Measurements from ENCODE around the gene SIM2.

The SIM2 gene

DNA sequence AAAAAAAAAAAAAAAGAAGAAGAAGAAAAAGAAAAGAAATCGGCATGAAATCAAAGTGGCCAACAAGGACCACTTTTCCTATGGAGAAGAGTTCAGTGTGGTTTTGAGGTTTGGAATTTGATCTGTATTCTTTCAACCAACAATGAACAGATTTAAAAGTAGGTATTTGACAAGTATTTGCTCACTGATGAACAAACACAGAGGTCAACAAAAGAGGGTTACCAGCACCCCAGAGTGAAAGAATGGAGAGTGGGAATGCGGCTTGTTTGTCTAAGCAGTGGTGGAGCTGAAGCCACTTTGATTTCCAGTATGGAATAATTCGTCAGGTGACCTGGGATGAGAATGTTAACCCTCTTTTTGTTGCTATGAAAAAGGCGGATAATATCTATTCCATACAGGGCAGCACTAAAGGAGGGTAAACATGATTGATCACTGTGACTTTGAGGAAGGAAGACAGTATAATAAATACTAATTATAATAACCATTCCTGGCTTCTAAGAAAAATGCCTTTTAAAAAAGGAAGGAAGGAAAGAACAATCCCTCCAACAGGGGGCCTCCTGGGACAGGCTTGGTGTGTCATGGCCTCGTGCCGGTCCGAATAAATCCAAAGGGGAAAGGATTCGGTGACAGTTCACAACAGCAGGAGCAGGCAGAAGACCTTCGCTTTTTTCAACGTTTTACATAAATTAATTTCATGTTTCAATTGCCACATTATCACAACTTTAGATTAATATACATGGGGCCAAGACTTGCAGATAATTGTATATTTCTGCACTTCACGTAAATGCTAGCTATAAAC, 37.2 kb upstream of the SIM2 start:
- no peak overlapping the region for H2AFZ ChIP-seq (ENCODE audit: low read depth, low read length)
- H3K27ac ChIP-seq (ENCODE audit: low read length), result no peak overlapping the region
- H3K9me3 ChIP-seq (ENCODE audit: insufficient read depth, low read length, severe bottlenecking), result no peaks in the 10 kb centered on the region
- ATAC-seq (ENCODE audit: insufficient read depth, low read depth) (no peak), DNase-seq (no peak)
- no peaks in the 10 kb centered on the region for H3K4me1 ChIP-seq (ENCODE audit: insufficient read depth, low read length)
- H3K79me2 ChIP-seq (ENCODE audit: insufficient read depth, low read length), result no peaks in the 10 kb centered on the region
- H3K36me3 ChIP-seq (ENCODE audit: insufficient read depth, low read length), result no peaks in the 10 kb centered on the region
- no peaks in the 10 kb centered on the region for H4K20me1 ChIP-seq (ENCODE audit: insufficient read depth, low read length)
- H3K9ac ChIP-seq (ENCODE audit: low read depth, low read length), result no peak overlapping the region
- H3K27me3 ChIP-seq (ENCODE audit: insufficient read depth, low read length, poor library complexity), result no peaks in the 10 kb centered on the region
- TF ChIP-seq EZH2 (IDR thresholded peaks at IDR 0.05; ENCODE audit: borderline replicate concordance, low read depth, low read length, severe bottlenecking) (no peak), CTCF (IDR thresholded peaks at IDR 0.05; ENCODE audit: borderline replicate concordance, extremely low read depth, low read length, poor library complexity, severe bottlenecking) (peak; percentile 23)
- H3K4me3 ChIP-seq (ENCODE audit: low read depth in 1 of 2, low read length in 2 of 2), result no peak overlapping the region
- H3K4me2 ChIP-seq (ENCODE audit: insufficient read depth, low read length), result no peak overlapping the region

- ATAC-seq (ENCODE audit: insufficient read depth, low read depth) (no peak), DNase-seq (no peak)
- Histone ChIP-seq H3K79me2 (ENCODE audit: insufficient read depth, low read length) (no peaks in the 10 kb centered on the region), H3K27ac (ENCODE audit: low read length) (no peak overlapping the region), H2AFZ (ENCODE audit: low read depth, low read length) (no peak overlapping the region), H3K4me2 (ENCODE audit: insufficient read depth, low read length) (no peak overlapping the region), H4K20me1 (ENCODE audit: insufficient read depth, low read length) (no peaks in the 10 kb centered on the region), H3K9ac (ENCODE audit: low read depth, low read length) (no peak overlapping the region), H3K9me3 (ENCODE audit: insufficient read depth, low read length, severe bottlenecking) (no peaks in the 10 kb centered on the region), H3K4me3 (ENCODE audit: low read depth in 1 of 2, low read length in 2 of 2) (no peak overlapping the region), H3K27me3 (ENCODE audit: insufficient read depth, low read length, poor library complexity) (no peaks in the 10 kb centered on the region), H3K4me1 (ENCODE audit: insufficient read depth, low read length) (no peaks in the 10 kb centered on the region), H3K36me3 (ENCODE audit: insufficient read depth, low read length) (no peaks in the 10 kb centered on the region)
- TF ChIP-seq CTCF (IDR thresholded peaks at IDR 0.05; ENCODE audit: borderline replicate concordance, extremely low read depth, low read length, poor library complexity, severe bottlenecking) (no peak), EZH2 (IDR thresholded peaks at IDR 0.05; ENCODE audit: borderline replicate concordance, low read depth, low read length, severe bottlenecking) (no peak)
Observed at GRCh38 chr21:36663033-36663855, 35.7 kb upstream of the SIM2 start.

- no peaks in the 10 kb centered on the region for H3K4me1 ChIP-seq (ENCODE audit: insufficient read depth, low read length)
- H3K36me3 ChIP-seq (ENCODE audit: insufficient read depth, low read length), result no peaks in the 10 kb centered on the region
- no peak overlapping the region for H3K4me2 ChIP-seq (ENCODE audit: insufficient read depth, low read length)
- no peak overlapping the region for H3K4me3 ChIP-seq (ENCODE audit: low read depth in 1 of 2, low read length in 2 of 2)
- TF ChIP-seq CTCF (IDR thresholded peaks at IDR 0.05; ENCODE audit: borderline replicate concordance, extremely low read depth, low read length, poor library complexity, severe bottlenecking) (no peak), EZH2 (IDR thresholded peaks at IDR 0.05; ENCODE audit: borderline replicate concordance, low read depth, low read length, severe bottlenecking) (no peak)
- no peak overlapping the region for H3K9ac ChIP-seq (ENCODE audit: low read depth, low read length)
- H2AFZ ChIP-seq (ENCODE audit: low read depth, low read length), result no peak overlapping the region
- no peaks in the 10 kb centered on the region for H3K27me3 ChIP-seq (ENCODE audit: insufficient read depth, low read length, poor library complexity)
- ATAC-seq (ENCODE audit: insufficient read depth, low read depth) (no peak), DNase-seq (no peak)
- no peaks in the 10 kb centered on the region for H3K79me2 ChIP-seq (ENCODE audit: insufficient read depth, low read length)
- H3K27ac ChIP-seq (ENCODE audit: low read length), result no peak overlapping the region
- no peaks in the 10 kb centered on the region for H4K20me1 ChIP-seq (ENCODE audit: insufficient read depth, low read length)
- no peaks in the 10 kb centered on the region for H3K9me3 ChIP-seq (ENCODE audit: insufficient read depth, low read length, severe bottlenecking)
Observed at GRCh38 chr21:36664662-36664990, 34.3 kb upstream of the SIM2 start.

All from DND-41 (cell line).